AG10803 (cell line): ENCODE results near the gene RAB11B.
A peak's percentile ranks its signal among the peaks of the same experiment; 100 is the strongest.
"Not testable (repeated sequence)": the region's sequence is repeated elsewhere in the genome, so short reads cannot be mapped to it uniquely, and the experiment has no call there.

Experiments used
- DNase-seq: peaks from one replicate; pipeline ENCODE4 v3.0.0; 2010; ENCODE audit warnings: low read depth
- H3K4me3 ChIP-seq: 2 replicates; pipeline ENCODE4 v1.5.1; 2011; ENCODE audit warnings: mild to moderate bottlenecking, low read length, control low read depth
- CTCF ChIP-seq: conservative IDR thresholded peaks from 2 replicates; pipeline ENCODE4 v1.5.1; 2011; ENCODE audit warnings: mild to moderate bottlenecking, low read length, control low read depth, inconsistent platforms

The RAB11B gene

GRCh38 chr19:8366121-8366581, 24.0 kb upstream of the RAB11B start:
- no peak for TF ChIP-seq CTCF
- no peak for DNase-seq
- no peak overlapping the region for H3K4me3 ChIP-seq

- peak; percentile 58 for DNase-seq
- TF ChIP-seq CTCF = no peak
- H3K4me3 ChIP-seq = peak overlapping the region; percentile 31
Measured at GRCh38 chr19:8366961-8367326, 23.2 kb upstream of the RAB11B start.

GRCh38 chr19:8367327-8368001, 22.7 kb upstream of the RAB11B start:
- no peak for TF ChIP-seq CTCF
- peak; percentile 98 for DNase-seq
- H3K4me3 ChIP-seq = peak overlapping the region; percentile 35

GRCh38 chr19:8370176-8371010, 19.8 kb upstream of the RAB11B start:
- DNase-seq = no peak
- no peak for TF ChIP-seq CTCF
- H3K4me3 ChIP-seq = no peak overlapping the region

GRCh38 chr19:8371011-8371804, 19.0 kb upstream of the RAB11B start:
- TF ChIP-seq CTCF = no peak
- DNase-seq = no peak
- no peak overlapping the region for H3K4me3 ChIP-seq

GRCh38 chr19:8373867-8374813, 16.0 kb upstream of the RAB11B start:
- no peak for DNase-seq
- no peak for TF ChIP-seq CTCF

GRCh38 chr19:8375766-8376165, 14.4 kb upstream of the RAB11B start:
- DNase-seq, H3K4me3 ChIP-seq: not testable (repeated sequence)

More at GRCh38 chr19:8373867-8374813, 16.0 kb upstream of the RAB11B start:
- no peak overlapping the region for H3K4me3 ChIP-seq

- not testable (repeated sequence) for DNase-seq, H3K4me3 ChIP-seq
Measured at GRCh38 chr19:8376373-8376974, 13.7 kb upstream of the RAB11B start.
